GM10248 (cell line): ENCODE data around the gene CPNE4.

Source experiments
- CTCF ChIA-PET: fragments of 300-600 bp; sonication (Branson Sonifier 250); formaldehyde crosslinking; extraction: SDS; loops from one replicate; lab custom pipeline; 2021; ENCODE audit warnings: antibody characterized with exemption; lab: Yijun Ruan, JAX
- POLR2A ChIA-PET: fragments of 350-650 bp; sonication (Branson Sonifier 250); formaldehyde crosslinking; extraction: SDS; loops from one replicate; lab custom pipeline; 2020; ENCODE audit warnings: antibody characterized with exemption; lab: Yijun Ruan, JAX
- DNase-seq: peaks from one replicate; pipeline ENCODE4 v3.0.0; 2012; ENCODE audit errors: extremely low spot score
- CTCF ChIP-seq: IDR thresholded peaks from 2 replicates; pipeline ENCODE4 v1.5.1; 2012; ENCODE audit warnings: mild to moderate bottlenecking, low read depth; ENCODE audit errors: extremely low read depth, missing control alignments, control extremely low read depth

The CPNE4 gene

DNA sequence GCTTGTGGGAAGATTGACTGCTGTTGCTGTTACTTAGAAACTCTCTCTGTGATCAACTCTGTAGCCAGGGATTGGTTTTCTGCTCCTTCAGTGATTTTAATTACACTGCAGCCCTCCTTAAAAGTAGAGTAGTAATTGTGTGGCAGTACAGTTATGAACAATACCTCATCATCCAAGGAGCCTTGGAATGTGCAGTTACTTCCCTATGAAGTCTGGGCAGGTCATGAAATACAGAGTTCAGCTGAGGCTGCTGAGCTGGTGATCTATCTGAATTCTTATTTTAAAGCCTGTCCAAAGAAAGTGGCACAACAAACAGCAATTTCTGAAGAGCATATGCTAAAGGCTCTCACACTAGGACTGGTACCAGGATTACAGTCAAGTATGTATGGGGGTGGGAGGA is 494.7 kb downstream of the CPNE4 start:
- CTCF ChIA-PET, result interaction anchor here (1.4 to 1.8 kb wide), 3 partner anchors 10 to 499 kb away, joined by 3 to 7 read pairs (median 3); no protein-coding TSS in a partner anchor
- TF ChIP-seq CTCF, result no peak
- POLR2A ChIA-PET, result no interaction called here
- no peak for DNase-seq

DNA sequence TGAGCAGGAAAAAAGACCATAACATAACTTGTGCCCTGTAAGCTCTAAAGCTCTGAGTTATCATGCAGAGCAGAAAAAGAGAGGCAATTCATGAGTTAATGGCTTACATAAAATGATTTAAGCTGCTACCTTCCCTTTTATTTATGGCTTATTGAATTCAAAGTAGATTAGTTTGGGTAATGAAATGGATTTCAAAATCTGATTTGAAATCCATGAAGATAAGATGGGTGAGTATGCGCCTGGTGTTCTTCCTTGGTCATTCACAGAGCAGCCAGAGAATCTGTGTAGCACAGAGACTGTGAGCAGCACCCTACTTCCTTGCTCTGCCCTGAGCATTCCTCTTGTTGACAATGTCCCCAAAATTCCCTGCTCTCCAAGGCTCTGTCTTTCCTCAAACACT is 495.8 kb downstream of the CPNE4 start:
- TF ChIP-seq CTCF, result no peak
- ChIA-PET CTCF (interaction anchor here (1.1 to 2.0 kb wide), 4 partner anchors 9 to 491 kb away, joined by 3 to 5 read pairs (median 4); no protein-coding TSS in a partner anchor), POLR2A (no interaction called here)
- no peak for DNase-seq

DNA sequence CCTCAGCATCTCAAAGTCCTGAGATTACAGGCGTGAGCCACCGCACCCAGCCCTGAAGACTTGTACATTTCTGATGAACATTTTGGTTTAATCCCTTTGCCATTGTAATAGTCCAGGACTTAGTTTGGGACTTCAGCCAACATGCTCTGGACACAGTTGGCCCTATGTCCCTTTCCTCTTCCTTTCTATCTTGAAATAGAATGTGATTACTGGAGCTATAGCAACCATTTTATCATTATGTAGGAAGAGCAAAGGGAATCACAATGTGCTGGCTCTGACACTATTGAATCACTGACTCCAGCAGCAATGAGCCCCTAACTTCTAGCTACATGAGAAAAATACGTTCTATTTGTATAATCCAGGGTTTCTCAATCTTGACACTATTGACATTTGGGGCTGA is 497.3 kb downstream of the CPNE4 start:
- TF ChIP-seq CTCF, result no peak
- ChIA-PET CTCF (interaction anchor here (1.0 to 2.0 kb wide), 3 partner anchors 11 to 492 kb away, joined by 3 to 5 read pairs (median 4); no protein-coding TSS in a partner anchor), POLR2A (no interaction called here)
- DNase-seq, result no peak

DNA sequence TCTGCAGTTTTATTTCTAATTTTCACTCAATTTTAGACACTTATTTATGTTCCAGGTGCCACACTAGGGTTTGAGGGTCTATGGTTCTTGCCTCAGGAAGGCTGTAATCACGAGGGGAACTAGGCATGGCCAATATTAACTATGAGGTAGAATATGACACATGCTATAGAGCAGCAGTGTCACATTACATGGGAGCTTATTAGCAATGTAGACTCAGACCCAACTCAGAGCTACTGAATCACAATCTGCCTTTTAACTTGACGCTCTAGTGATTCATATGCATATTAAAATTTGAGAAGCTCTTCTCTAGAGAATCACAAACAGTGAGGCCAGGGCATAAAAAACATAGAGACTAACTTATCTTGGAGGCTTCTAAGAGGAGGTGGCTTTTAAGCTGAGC is 499.2 kb downstream of the CPNE4 start:
- ChIA-PET CTCF (interaction anchor here (1.2 to 1.4 kb wide), 2 partner anchors 10 to 44 kb away, joined by 3 to 4 read pairs; no protein-coding TSS in a partner anchor), POLR2A (no interaction called here)
- no peak for DNase-seq
- TF ChIP-seq CTCF, result no peak

DNA sequence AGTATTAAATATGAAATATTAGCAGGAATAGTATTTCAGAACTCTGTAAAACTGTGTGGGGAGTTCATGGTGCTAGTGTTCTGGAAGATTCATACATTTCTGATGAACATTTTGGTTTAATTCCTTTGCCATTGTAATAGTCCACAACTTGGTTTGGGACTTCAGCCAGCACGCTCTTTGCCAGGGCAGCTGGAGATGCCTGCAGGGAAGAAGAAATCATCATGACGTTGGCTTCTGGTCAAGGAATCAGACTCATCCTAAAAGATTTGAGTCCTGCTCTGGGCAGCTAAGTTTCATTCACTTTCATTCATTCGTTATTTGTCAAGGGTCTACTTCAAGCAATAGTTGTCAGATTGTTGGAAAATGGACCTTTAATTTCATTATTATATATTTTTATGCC is 499.7 kb downstream of the CPNE4 start:
- TF ChIP-seq CTCF, result no peak
- no peak for DNase-seq
- ChIA-PET POLR2A (no interaction called here), CTCF (interaction anchor here (1.2 to 1.4 kb wide), 2 partner anchors 10 to 43 kb away, joined by 3 to 4 read pairs; no protein-coding TSS in a partner anchor)

DNA sequence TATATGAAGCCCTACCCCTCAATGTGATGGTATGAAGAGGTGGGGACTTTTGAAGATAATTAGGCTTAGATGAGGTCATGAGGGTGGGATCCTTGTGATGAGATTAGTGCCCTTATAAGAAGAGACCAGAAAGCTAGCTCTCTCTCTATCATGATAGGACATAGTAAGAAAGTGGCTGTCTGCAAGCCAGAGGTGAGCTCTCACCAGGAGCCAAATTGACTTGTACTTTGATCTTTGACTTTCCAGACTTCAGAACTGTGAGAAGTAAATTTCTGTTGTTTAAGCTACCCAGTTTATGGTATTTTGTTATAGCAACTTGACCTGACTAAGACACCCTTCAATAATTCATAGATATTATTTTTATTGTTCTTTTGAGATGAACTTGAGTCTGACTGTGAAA is 502.2 kb downstream of the CPNE4 start:
- DNase-seq, result no peak
- no peak for TF ChIP-seq CTCF
- ChIA-PET POLR2A (no interaction called here), CTCF (interaction anchor here (0.8 to 1.9 kb wide), 3 partner anchors 10 to 17 kb away, joined by 3 to 7 read pairs (median 4); no protein-coding TSS in a partner anchor)
